ENCODE measurements around the gene AOPEP. TPM values are rescaled to one million over a fixed set of nuclear protein-coding genes. Genes with fewer than 3 reads are reported as not detected.

The AOPEP gene
- total RNA-seq, 4 donors from 2014 or later, result 305 to 458 (median 419) TPM

- peaks cover 16 to 38% (median 25%) of the 10 kb centered on the region in 4 donors for H3K4me1 ChIP-seq
- TF ChIP-seq CTCF (IDR thresholded peaks at IDR 0.05), result no peak
- no peak for TF ChIP-seq POLR2A (IDR thresholded peaks at IDR 0.05; ENCODE audit: low read depth)
- TF ChIP-seq POLR2AphosphoS5 (IDR thresholded peaks at IDR 0.05), result peak in 1 of 2 donors; percentile 9
- no peak for TF ChIP-seq EP300 (IDR thresholded peaks at IDR 0.05)
- H3K9me3 ChIP-seq, result no peaks in the 10 kb centered on the region
- intact Hi-C loops (cut with DNase I), result no loop called here
- peaks cover 11 to 47% (median 38%) of the 10 kb centered on the region in 4 donors for H3K36me3 ChIP-seq
- H3K27me3 ChIP-seq, result no peaks in the 10 kb centered on the region
- WGBS, result 96% methylated on average over 9 of the region's 12 CpGs
- H3K4me3 ChIP-seq, result no peak overlapping the region
- H3K27ac ChIP-seq (replicated peaks in 1 of 4), result no peak overlapping the region
- no peak for DNase-seq (ENCODE audit: extremely low spot score)
These were observed 386.2 kb downstream of the AOPEP start for GRCh38 chr9:95112436-95113280.

- intact Hi-C loops (cut with DNase I), result no loop called here
- H3K27me3 ChIP-seq, result no peaks in the 10 kb centered on the region
- H3K4me3 ChIP-seq, result no peak overlapping the region
- H3K27ac ChIP-seq (replicated peaks in 1 of 4), result peak overlapping the region in 3 of 4 donors; percentile 2 to 65 (median 42)
- TF ChIP-seq POLR2A (IDR thresholded peaks at IDR 0.05; ENCODE audit: low read depth), result no peak
- no peak for TF ChIP-seq CTCF (IDR thresholded peaks at IDR 0.05)
- no peak for TF ChIP-seq EP300 (IDR thresholded peaks at IDR 0.05)
- no peak for TF ChIP-seq POLR2AphosphoS5 (IDR thresholded peaks at IDR 0.05)
- DNase-seq (ENCODE audit: extremely low spot score), result no peak
- H3K36me3 ChIP-seq, result peaks cover 11 to 29% (median 25%) of the 10 kb centered on the region in 4 donors
- 95% methylated on average over 6 of the region's 6 CpGs for WGBS
- H3K4me1 ChIP-seq, result peaks cover 8 to 25% (median 17%) of the 10 kb centered on the region in 4 donors
- H3K9me3 ChIP-seq, result no peaks in the 10 kb centered on the region
These were observed 388.6 kb downstream of the AOPEP start for GRCh38 chr9:95115104-95115503.

GRCh38 chr9:95116002-95116807, 389.7 kb downstream of the AOPEP start:
- Histone ChIP-seq H3K36me3 (peaks cover 9 to 24% (median 17%) of the 10 kb centered on the region in 4 donors), H3K4me1 (peaks cover 8 to 25% (median 17%) of the 10 kb centered on the region in 4 donors), H3K27me3 (no peaks in the 10 kb centered on the region), H3K9me3 (no peaks in the 10 kb centered on the region), H3K4me3 (no peak overlapping the region), H3K27ac (replicated peaks in 1 of 4) (peak overlapping the region; percentile 38 to 65 (median 53))
- no peak for TF ChIP-seq POLR2A (IDR thresholded peaks at IDR 0.05; ENCODE audit: low read depth)
- TF ChIP-seq CTCF (IDR thresholded peaks at IDR 0.05), result peak; percentile 28 to 58 (median 34)
- WGBS, result 74% methylated on average over 11 of the region's 11 CpGs
- no peak for DNase-seq (ENCODE audit: extremely low spot score)
- intact Hi-C loops (cut with DNase I), result no loop called here

GRCh38 chr9:95116808-95117204, 390.3 kb downstream of the AOPEP start:
- WGBS, result 40% methylated on average over 1 of the region's 1 CpG
- H3K4me3 ChIP-seq, result no peak overlapping the region
- H3K36me3 ChIP-seq, result peaks cover 3 to 18% (median 11%) of the 10 kb centered on the region in 4 donors
- TF ChIP-seq POLR2AphosphoS5 (IDR thresholded peaks at IDR 0.05) (no peak), CTCF (IDR thresholded peaks at IDR 0.05) (no peak)
- H3K4me1 ChIP-seq, result peaks cover 8 to 25% (median 19%) of the 10 kb centered on the region in 4 donors
- intact Hi-C loops (cut with DNase I), result no loop called here
- DNase-seq (ENCODE audit: extremely low spot score), result no peak
- no peaks in the 10 kb centered on the region for H3K9me3 ChIP-seq
- H3K27me3 ChIP-seq, result no peaks in the 10 kb centered on the region
- H3K27ac ChIP-seq (replicated peaks in 1 of 4), result peak overlapping the region; percentile 38 to 65 (median 53)

Measured in esophagus muscularis mucosa (tissue), 4 donors.